HepG2 (cell line): Measurements from ENCODE around the gene TMEM151A. TPM values are rescaled to one million over a fixed set of nuclear protein-coding genes. Genes with fewer than 3 reads are reported as not detected.
A peak's percentile ranks its signal among the peaks of the same experiment; 100 is the strongest.

Experiments
- CEBPG ChIP-seq: IDR thresholded peaks from 2 replicates; pipeline ENCODE4 v1.6.1; 2016
- ELF3 ChIP-seq: IDR thresholded peaks from 2 replicates; pipeline ENCODE4 v1.6.1; 2016; ENCODE audit warnings: missing genetic modification reagents, missing compliant biosample characterization
- ERF ChIP-seq: IDR thresholded peaks from 2 replicates; pipeline ENCODE4 v1.6.1; 2018; ENCODE audit warnings: missing biosample characterization, missing genetic modification reagents
- FOXO1 ChIP-seq: sonication (generic); formaldehyde crosslinking; IDR thresholded peaks from 2 replicates; pipeline ENCODE4 v1.4.0; 2020; ENCODE audit warnings: missing genetic modification reagents
- GATA4 ChIP-seq: sonication (generic); IDR thresholded peaks from 2 replicates; pipeline ENCODE4 v1.6.1; 2016; ENCODE audit warnings: antibody characterized with exemption, low read depth, borderline replicate concordance
- HOXD1 ChIP-seq: sonication (generic); formaldehyde crosslinking; IDR thresholded peaks from 2 replicates; pipeline ENCODE4 v1.5.0; 2020; ENCODE audit warnings: missing genetic modification reagents
- NFYB ChIP-seq: sonication (generic); formaldehyde crosslinking; IDR thresholded peaks from 2 replicates; pipeline ENCODE4 v1.4.0; 2020; ENCODE audit warnings: missing genetic modification reagents
- POLR2AphosphoS5 ChIP-seq: IDR thresholded peaks from 2 replicates; pipeline ENCODE4 v1.6.1; 2012; ENCODE audit warnings: low read depth, low read length
- ZNF232 ChIP-seq: sonication (generic); formaldehyde crosslinking; IDR thresholded peaks from 2 replicates; pipeline ENCODE4 v1.4.0; 2020; ENCODE audit warnings: missing genetic modification reagents, borderline replicate concordance
- ZNF546 ChIP-seq: sonication (generic); formaldehyde crosslinking; conservative IDR thresholded peaks from 2 replicates; pipeline ENCODE4 v1.8.1; 2023; ENCODE audit warnings: mild to moderate bottlenecking, missing genetic modification reagents
- polyA plus RNA-seq, 8 experiments: library from polyadenylated mRNA; depleted of rRNA in 3 of 8; stranded (reverse) in 7 of 8; unstranded in 1 of 8; fragments of >200 nt; fragmentation: Illumina TruSeq in 4 of 8; extraction: Trizol in 4 of 8; gene quantifications; 2 replicates each; pipeline versions ENCODE4 v1.2.1 to v1.2.3, GENCODE V29; 2011 to 2016; ENCODE audit warnings: low read depth in 4 of 8, missing spikeins in 1 of 8, mixed read lengths in 1 of 8; ENCODE audit not compliant: insufficient read depth in 1 of 8
- total RNA-seq, 5 experiments: library from RNA; depleted of rRNA; stranded (reverse); fragments of >200 nt; fragmentation: Illumina TruSeq; extraction: Trizol; gene quantifications; 2 replicates each; pipeline ENCODE4 v1.2.3, GENCODE V29; 2016; ENCODE audit warnings: low read depth in 1 of 5
- TF ChIP-seq, protein P1 (sequence below): sonication (generic); formaldehyde crosslinking; IDR thresholded peaks from 2 replicates; pipeline ENCODE4 v1.5.0; 2020; ENCODE audit warnings: mild to moderate bottlenecking, missing genetic modification reagents, borderline replicate concordance
- TF ChIP-seq, protein P2 (sequence below): sonication (generic); formaldehyde crosslinking; IDR thresholded peaks from 2 replicates; pipeline ENCODE4 v1.4.0; 2020; ENCODE audit warnings: missing genetic modification reagents, mild to moderate bottlenecking, borderline replicate concordance
- TF ChIP-seq, protein P3 (sequence below): sonication (generic); formaldehyde crosslinking; IDR thresholded peaks from 2 replicates; pipeline ENCODE4 v1.5.0; 2020; ENCODE audit warnings: mild to moderate bottlenecking, missing genetic modification reagents

TMEM151A gene
- total and polyA plus RNA-seq, 2 of the 13 experiments (the other 11 are each of a cell fraction or from before 2014, with no cell fraction given), result 0.18 to 0.33 TPM

DNA sequence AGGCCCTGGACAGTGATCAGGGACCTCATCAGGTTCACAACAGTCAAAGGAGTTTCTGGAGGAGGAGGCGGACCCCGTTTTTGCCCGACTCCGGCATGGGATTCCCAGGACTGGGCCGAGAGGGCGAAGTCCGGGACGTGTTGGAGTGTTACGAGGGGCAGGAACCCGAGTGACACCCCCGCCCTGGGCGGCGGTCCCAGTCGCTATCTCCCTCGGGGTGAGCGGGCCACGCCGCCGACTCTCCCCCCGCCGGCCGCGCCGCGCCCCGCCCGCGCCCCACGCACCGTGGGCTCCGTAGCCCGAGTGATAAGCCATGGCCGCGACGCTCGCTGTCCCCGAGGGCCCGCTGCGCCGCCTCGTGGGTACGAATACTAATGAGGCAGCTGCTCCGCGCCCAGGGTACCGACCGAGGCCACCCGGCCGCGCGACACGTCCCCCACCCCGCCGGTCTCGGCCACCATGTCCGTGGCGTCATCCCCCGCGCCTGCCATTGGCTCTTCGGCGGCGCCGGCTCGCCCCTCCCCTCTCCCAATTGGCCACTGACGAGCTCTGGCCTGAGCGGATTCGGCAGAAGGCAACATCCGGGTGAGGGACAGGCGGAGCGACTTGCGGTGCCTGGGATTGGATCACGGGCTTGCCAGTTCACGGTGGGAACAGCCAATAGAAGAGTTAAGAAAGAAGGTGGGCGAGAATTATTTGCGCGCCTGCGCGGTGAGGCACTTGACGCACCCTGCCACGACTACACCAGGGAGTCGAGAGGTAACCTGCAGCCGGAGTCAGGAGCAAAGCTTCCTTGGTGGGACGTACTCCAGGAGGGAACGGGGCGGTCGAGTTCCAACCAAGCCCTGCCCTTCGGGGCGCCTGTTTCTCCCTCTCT, 2.8 kb upstream of the TMEM151A start, which contains the start of gene YIF1A (continued):
- TF ChIP-seq HOXD1 (CRISPR knock-in tag) (no peak), POLR2AphosphoS5 (peak; percentile 87), NFYB (peak; percentile 99), CEBPG (CRISPR knock-in tag) (0 out of 2 replicates have a peak, but pooled peaks have one; percentile 35), GATA4 (0 out of 2 replicates have a peak, but pooled peaks have one; percentile 32), FOXO1 (CRISPR knock-in tag) (0 out of 2 replicates have a peak, but pooled peaks have one; percentile 12), ELF3 (peak; percentile 37; the same call in 1 of the 2 replicates), ZNF546 (CRISPR knock-in tag) (peak; percentile 59; the same call in 1 of the 2 replicates), ERF (CRISPR knock-in tag) (peak; percentile 59), ZNF232 (CRISPR knock-in tag) (no peak)
- TF ChIP-seq, protein P1, sequence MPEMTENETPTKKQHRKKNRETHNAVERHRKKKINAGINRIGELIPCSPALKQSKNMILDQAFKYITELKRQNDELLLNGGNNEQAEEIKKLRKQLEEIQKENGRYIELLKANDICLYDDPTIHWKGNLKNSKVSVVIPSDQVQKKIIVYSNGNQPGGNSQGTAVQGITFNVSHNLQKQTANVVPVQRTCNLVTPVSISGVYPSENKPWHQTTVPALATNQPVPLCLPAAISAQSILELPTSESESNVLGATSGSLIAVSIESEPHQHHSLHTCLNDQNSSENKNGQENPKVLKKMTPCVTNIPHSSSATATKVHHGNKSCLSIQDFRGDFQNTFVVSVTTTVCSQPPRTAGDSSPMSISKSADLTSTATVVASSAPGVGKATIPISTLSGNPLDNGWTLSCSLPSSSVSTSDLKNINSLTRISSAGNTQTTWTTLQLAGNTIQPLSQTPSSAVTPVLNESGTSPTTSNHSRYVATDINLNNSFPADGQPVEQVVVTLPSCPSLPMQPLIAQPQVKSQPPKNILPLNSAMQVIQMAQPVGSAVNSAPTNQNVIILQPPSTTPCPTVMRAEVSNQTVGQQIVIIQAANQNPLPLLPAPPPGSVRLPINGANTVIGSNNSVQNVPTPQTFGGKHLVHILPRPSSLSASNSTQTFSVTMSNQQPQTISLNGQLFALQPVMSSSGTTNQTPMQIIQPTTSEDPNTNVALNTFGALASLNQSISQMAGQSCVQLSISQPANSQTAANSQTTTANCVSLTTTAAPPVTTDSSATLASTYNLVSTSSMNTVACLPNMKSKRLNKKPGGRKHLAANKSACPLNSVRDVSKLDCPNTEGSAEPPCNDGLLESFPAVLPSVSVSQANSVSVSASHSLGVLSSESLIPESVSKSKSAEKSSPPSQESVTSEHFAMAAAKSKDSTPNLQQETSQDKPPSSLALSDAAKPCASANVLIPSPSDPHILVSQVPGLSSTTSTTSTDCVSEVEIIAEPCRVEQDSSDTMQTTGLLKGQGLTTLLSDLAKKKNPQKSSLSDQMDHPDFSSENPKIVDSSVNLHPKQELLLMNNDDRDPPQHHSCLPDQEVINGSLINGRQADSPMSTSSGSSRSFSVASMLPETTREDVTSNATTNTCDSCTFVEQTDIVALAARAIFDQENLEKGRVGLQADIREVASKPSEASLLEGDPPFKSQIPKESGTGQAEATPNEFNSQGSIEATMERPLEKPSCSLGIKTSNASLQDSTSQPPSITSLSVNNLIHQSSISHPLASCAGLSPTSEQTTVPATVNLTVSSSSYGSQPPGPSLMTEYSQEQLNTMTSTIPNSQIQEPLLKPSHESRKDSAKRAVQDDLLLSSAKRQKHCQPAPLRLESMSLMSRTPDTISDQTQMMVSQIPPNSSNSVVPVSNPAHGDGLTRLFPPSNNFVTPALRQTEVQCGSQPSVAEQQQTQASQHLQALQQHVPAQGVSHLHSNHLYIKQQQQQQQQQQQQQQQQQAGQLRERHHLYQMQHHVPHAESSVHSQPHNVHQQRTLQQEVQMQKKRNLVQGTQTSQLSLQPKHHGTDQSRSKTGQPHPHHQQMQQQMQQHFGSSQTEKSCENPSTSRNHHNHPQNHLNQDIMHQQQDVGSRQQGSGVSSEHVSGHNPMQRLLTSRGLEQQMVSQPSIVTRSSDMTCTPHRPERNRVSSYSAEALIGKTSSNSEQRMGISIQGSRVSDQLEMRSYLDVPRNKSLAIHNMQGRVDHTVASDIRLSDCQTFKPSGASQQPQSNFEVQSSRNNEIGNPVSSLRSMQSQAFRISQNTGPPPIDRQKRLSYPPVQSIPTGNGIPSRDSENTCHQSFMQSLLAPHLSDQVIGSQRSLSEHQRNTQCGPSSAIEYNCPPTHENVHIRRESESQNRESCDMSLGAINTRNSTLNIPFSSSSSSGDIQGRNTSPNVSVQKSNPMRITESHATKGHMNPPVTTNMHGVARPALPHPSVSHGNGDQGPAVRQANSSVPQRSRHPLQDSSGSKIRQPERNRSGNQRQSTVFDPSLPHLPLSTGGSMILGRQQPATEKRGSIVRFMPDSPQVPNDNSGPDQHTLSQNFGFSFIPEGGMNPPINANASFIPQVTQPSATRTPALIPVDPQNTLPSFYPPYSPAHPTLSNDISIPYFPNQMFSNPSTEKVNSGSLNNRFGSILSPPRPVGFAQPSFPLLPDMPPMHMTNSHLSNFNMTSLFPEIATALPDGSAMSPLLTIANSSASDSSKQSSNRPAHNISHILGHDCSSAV, result no peak
- TF ChIP-seq, protein P2, sequence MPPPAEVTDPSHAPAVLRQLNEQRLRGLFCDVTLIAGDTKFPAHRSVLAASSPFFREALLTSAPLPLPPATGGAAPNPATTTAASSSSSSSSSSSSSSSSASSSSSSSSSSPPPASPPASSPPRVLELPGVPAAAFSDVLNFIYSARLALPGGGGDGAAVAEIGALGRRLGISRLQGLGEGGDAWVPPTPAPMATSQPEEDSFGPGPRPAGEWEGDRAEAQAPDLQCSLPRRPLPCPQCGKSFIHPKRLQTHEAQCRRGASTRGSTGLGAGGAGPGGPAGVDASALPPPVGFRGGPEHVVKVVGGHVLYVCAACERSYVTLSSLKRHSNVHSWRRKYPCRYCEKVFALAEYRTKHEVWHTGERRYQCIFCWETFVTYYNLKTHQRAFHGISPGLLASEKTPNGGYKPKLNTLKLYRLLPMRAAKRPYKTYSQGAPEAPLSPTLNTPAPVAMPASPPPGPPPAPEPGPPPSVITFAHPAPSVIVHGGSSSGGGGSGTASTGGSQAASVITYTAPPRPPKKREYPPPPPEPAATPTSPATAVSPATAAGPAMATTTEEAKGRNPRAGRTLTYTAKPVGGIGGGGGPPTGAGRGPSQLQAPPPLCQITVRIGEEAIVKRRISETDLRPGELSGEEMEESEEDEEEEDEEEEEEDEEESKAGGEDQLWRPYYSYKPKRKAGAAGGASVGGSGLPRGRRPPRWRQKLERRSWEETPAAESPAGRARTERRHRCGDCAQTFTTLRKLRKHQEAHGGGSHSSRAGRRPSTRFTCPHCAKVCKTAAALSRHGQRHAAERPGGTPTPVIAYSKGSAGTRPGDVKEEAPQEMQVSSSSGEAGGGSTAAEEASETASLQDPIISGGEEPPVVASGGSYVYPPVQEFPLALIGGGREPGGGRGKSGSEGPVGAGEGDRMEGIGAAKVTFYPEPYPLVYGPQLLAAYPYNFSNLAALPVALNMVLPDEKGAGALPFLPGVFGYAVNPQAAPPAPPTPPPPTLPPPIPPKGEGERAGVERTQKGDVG (CRISPR knock-in tag), result peak; percentile 49; the same call in 1 of the 2 replicates
- TF ChIP-seq, protein P3, sequence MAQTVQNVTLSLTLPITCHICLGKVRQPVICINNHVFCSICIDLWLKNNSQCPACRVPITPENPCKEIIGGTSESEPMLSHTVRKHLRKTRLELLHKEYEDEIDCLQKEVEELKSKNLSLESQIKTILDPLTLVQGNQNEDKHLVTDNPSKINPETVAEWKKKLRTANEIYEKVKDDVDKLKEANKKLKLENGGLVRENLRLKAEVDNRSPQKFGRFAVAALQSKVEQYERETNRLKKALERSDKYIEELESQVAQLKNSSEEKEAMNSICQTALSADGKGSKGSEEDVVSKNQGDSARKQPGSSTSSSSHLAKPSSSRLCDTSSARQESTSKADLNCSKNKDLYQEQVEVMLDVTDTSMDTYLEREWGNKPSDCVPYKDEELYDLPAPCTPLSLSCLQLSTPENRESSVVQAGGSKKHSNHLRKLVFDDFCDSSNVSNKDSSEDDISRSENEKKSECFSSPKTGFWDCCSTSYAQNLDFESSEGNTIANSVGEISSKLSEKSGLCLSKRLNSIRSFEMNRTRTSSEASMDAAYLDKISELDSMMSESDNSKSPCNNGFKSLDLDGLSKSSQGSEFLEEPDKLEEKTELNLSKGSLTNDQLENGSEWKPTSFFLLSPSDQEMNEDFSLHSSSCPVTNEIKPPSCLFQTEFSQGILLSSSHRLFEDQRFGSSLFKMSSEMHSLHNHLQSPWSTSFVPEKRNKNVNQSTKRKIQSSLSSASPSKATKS, result no peak
